GM21381 (cell line): ENCODE results near the gene ADAMTSL2.

Source experiments
- ATAC-seq: cut with Tn5 transposase; IDR thresholded peaks from one replicate; pipeline ENCODE4 v1.9.1; 2021; ENCODE audit warnings: mild to moderate bottlenecking, moderate library complexity; ENCODE audit not compliant: unreplicated experiment

Gene ADAMTSL2

GRCh38 chr9:133571896-133572595, 37.5 kb downstream of the ADAMTSL2 start:
- no peak for ATAC-seq

GRCh38 chr9:133572821-133573361, 38.4 kb downstream of the ADAMTSL2 start:
- no peak for ATAC-seq

- ATAC-seq = no peak
Measured at GRCh38 chr9:133573791-133574515, 39.4 kb downstream of the ADAMTSL2 start.

- no peak for ATAC-seq
Measured at GRCh38 chr9:133574771-133575170, 40.3 kb downstream of the ADAMTSL2 start.

- ATAC-seq = no peak
Measured at GRCh38 chr9:133575186-133576030, 40.9 kb downstream of the ADAMTSL2 start.

- ATAC-seq = no peak
Measured at GRCh38 chr9:133576031-133576874, 41.7 kb downstream of the ADAMTSL2 start.

GRCh38 chr9:133576875-133577736, 42.6 kb downstream of the ADAMTSL2 start:
- ATAC-seq = no peak

- ATAC-seq = no peak
Measured at GRCh38 chr9:133577737-133578112, 43.2 kb downstream of the ADAMTSL2 start.

- ATAC-seq = no peak
Measured at GRCh38 chr9:133578524-133579441, 44.3 kb downstream of the ADAMTSL2 start.

- no peak for ATAC-seq
Measured at GRCh38 chr9:133579601-133580418, 45.3 kb downstream of the ADAMTSL2 start.

- ATAC-seq = no peak
Measured at GRCh38 chr9:133580419-133580738, 45.9 kb downstream of the ADAMTSL2 start.

- no peak for ATAC-seq
Measured at GRCh38 chr9:133581011-133581410, 46.5 kb downstream of the ADAMTSL2 start.

GRCh38 chr9:133581513-133582343, 47.2 kb downstream of the ADAMTSL2 start:
- ATAC-seq = no peak

GRCh38 chr9:133582501-133583045, 48.1 kb downstream of the ADAMTSL2 start:
- no peak for ATAC-seq

- no peak for ATAC-seq
Measured at GRCh38 chr9:133583111-133583510, 48.6 kb downstream of the ADAMTSL2 start.

GRCh38 chr9:133583586-133583985, 49.1 kb downstream of the ADAMTSL2 start:
- no peak for ATAC-seq

- ATAC-seq = no peak
Measured at GRCh38 chr9:133584167-133584558, 49.7 kb downstream of the ADAMTSL2 start.
